Activated CD4-positive, alpha-beta T cell treated with anti-CD3 and anti-CD28 coated beads, Interleukin-2, Interleukin-6, amounts not matched to agents 100 ng/mL and 50 ng/mL, durations not matched to agents 16 hours and 8 hours (primary cell): ENCODE data around the gene FGF1.

ENCODE experiments used
- DNase-seq: peaks from one replicate; pipeline ENCODE4 v3.0.0-alpha.2; 2020

Gene FGF1

GRCh38 chr5:142608081-142608480 lies 77.8 kb downstream of the FGF1 start:
- no peak for DNase-seq

- no peak for DNase-seq
Measured at GRCh38 chr5:142605611-142606010, 80.3 kb downstream of the FGF1 start.

- no peak for DNase-seq
Measured at GRCh38 chr5:142602720-142603245, 83.1 kb downstream of the FGF1 start.

- no peak for DNase-seq
Measured at GRCh38 chr5:142601432-142601831, 84.5 kb downstream of the FGF1 start.

GRCh38 chr5:142600611-142601358 lies 85.1 kb downstream of the FGF1 start:
- no peak for DNase-seq

- DNase-seq: no peak
Measured at GRCh38 chr5:142600092-142600491, 85.8 kb downstream of the FGF1 start.

- DNase-seq: no peak
Measured at GRCh38 chr5:142598338-142598700, 87.6 kb downstream of the FGF1 start.

GRCh38 chr5:142597546-142598337 lies 88.1 kb downstream of the FGF1 start:
- DNase-seq: peak; percentile 51

- no peak for DNase-seq
Measured at GRCh38 chr5:142597025-142597424, 88.9 kb downstream of the FGF1 start.

GRCh38 chr5:142592365-142592764 lies 93.5 kb downstream of the FGF1 start:
- no peak for DNase-seq

GRCh38 chr5:142590451-142591231 lies 95.2 kb downstream of the FGF1 start:
- DNase-seq: no peak

GRCh38 chr5:142589720-142590119 lies 96.2 kb downstream of the FGF1 start:
- DNase-seq: no peak

GRCh38 chr5:142587354-142587965 lies 98.4 kb downstream of the FGF1 start:
- peak; percentile 47 for DNase-seq

GRCh38 chr5:142586552-142586951 lies 99.3 kb downstream of the FGF1 start:
- DNase-seq: no peak

- DNase-seq: no peak
Measured at GRCh38 chr5:142585451-142585850, 100.4 kb downstream of the FGF1 start.

GRCh38 chr5:142584891-142585290 lies 101.0 kb downstream of the FGF1 start:
- no peak for DNase-seq

GRCh38 chr5:142578161-142578830 lies 107.6 kb downstream of the FGF1 start:
- no peak for DNase-seq

GRCh38 chr5:142576804-142577203 lies 109.1 kb downstream of the FGF1 start:
- DNase-seq: no peak

GRCh38 chr5:142576303-142576702 lies 109.6 kb downstream of the FGF1 start:
- no peak for DNase-seq

GRCh38 chr5:142572006-142572405 lies 113.9 kb downstream of the FGF1 start:
- no peak for DNase-seq

- DNase-seq: no peak
Measured at GRCh38 chr5:142571371-142571770, 114.5 kb downstream of the FGF1 start.

GRCh38 chr5:142569905-142570304 lies 116.0 kb downstream of the FGF1 start:
- no peak for DNase-seq
